Measurements from ENCODE around the gene ATF7.

Gene ATF7

DNA sequence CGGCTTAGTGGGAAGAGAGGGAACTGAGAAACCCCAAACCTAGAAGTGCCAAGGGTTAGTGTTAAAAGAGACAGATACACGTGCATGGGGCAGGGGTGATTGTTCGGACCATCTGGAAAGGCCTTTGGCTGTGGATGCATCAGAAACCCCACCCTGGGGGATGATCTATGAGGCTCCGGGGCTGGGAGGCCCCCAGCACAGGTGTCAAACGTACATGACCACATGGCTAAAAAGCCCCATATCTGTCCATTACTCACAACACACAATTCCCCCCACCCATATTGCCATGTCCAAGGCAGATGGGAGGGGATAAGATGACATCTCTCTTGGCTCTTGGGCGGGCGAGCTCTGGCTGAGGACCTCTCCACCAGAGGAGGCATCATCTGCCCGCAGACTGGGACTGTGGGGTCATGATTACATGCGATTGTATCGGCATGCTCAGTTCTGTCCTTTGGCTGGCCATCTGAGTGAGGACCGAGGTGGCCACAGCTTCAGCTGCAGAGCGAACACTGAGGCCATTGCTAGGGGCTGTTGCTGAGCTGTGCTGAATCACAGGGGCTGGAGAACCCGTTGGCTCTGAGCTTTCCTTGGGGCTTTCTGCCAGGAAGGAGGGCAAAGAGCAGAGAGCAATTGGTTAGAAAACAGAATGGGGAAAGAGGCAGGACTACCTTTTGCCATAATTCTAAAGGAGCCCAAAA is 109.3 kb downstream of the ATF7 start:
- DNase-seq: no peak

DNA sequence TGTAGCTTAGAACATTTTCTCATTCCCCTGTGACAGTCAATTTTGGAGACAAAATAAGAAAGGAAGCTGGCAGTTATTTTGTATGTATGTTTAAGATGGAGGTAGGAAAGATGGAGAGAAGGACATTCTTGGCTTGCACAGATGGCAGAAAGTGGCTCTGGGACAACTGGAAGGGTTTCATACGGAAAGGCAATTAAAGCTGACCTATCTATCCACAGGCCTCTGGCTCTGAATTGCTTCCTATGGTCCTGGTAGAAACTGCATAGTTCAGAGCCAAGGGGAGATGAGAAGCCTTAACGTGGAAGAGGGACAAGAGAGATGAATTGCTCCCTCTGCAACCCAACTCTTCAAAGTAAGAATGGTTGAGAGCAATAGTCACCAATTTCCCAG is 110.9 kb downstream of the ATF7 start:
- DNase-seq: no peak

DNA sequence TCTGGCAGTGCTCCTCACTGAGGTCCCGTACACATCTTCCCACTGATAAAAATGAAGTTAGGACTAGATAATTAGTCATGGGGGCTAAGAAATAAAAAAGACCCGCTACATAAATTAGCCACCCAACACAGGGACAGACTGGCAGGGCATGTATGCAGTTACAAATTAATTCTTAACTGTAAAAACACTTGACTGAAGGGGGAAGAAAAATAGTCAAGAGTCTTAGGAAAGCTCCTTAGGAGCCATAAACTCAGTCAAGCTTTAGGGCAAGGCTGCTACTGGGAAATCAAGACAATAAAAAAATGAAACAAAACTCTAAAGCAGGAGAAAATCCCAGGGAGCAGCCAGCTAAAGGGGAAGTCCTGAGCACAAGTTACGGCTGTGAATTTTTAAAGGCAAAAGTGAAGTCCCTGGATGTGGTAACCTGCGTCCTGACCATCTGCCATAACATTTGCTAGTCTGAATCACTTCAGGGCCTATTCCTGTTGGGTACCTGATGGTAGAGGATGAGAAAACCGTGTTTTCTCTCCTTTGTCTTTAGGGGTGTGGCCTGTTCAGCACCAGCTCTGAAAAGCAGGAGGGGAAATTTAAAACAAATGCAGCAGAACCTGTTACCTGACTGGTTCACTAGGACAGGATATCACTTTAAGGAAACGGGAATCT is 111.4 kb downstream of the ATF7 start:
- no peak for DNase-seq

DNA sequence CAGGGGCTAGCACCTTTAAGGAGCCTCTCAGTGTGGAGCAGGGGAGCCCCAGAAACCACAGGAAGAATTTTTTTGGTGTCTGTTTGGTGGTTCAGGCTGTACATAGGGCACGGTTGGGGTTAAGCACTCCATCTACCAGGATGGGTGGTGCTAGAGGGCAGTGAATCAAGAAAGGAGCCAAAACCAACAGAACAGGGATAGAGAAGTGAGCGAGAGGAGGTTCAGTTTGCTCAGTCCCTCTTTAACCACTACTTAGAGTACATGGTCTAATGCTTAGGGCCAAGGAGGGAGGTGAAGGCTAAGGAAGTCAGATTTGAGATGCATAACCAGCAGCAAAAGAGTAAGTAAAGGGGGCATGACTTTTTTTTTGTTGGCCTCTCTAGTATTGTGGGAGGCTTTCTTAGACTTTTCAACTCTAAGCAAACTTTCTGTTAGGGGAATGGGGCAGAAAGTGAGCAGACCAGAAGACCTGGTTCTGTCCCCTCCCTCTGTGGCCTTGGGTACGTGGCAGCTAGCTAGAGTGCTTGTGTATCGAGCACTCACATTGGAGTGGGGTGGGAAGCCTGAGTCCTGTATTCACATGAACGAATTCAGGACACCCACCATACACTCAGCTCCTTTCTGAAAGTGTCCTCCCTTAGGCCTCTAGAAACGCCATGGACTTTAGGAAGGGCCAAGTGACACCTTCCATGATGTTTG is 112.3 kb downstream of the ATF7 start:
- no peak for DNase-seq

DNA sequence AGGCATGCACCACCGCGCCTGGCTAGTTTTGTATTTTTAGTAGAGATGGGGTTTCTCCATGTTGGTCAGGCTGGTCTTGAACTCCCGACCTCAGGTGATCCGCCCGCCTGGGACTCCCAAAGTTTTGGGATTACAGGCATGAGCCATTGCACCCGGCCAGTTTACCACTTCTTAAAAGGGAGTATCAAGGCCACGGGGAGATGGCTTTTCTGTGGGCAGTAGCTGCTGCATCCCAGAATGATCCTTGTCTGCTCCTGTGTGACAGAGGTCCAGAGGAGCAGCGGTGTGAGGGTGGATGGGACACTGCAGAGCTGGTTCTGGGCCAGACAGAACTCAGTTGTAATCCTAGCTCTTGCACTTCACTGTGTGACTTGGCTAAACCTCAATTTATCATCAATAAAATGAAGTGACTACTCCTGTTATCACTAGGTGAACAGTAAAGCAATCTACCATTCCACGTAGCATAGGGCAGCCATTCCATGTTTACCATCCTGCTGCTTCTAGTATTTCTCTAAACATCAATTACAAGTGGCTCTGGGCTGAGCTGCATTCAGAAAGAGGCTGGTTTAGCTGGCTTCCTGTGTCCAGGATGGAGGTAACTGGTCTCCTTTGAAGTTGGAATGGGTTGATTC is 115.9 kb downstream of the ATF7 start:
- DNase-seq: no peak

DNA sequence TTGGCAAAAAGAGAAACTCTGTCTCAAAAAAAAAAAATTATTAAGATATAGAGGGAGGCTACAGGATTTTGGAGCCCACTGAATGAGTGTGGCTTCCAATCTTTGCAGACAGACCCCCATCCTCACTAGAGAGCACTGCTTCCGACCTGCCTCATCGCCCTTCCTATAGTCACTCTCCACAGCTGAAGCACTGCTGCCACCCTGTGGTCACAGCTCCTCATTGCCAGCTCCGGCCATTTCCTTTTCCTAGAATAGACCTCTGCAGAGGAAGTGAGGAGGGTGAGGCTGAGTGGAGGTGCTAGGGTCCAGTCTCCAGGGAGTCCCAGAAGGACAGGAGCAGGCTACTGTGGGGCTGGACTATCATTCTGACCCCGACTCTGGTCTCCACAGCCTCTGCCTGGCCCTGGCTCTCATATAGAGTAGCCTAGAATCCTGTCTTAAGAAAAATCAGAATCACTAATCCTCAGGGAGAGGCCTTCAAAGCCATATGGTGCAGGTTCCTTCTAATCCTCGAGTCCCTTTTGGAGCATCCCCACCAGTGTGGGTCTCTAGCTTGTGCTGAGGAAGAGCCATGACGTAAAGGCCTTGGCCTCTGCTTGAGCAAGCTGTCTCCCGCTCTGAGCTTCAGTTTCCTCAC is 117.5 kb downstream of the ATF7 start:
- DNase-seq: no peak

DNA sequence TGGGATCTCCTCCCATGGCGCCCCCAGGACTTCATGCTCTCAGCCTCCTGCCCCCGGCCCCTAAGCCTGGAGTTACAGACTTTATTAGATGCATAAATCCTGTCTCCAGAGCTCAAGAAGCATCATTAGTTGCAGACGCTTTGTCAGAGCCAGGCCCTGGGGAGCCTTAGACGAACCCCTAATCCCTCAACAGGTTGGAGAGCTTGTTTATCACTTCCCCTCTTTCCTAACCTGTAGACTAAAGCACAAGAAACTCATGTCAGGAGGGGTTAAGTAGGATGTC is 118.6 kb downstream of the ATF7 start:
- no peak for DNase-seq

DNA sequence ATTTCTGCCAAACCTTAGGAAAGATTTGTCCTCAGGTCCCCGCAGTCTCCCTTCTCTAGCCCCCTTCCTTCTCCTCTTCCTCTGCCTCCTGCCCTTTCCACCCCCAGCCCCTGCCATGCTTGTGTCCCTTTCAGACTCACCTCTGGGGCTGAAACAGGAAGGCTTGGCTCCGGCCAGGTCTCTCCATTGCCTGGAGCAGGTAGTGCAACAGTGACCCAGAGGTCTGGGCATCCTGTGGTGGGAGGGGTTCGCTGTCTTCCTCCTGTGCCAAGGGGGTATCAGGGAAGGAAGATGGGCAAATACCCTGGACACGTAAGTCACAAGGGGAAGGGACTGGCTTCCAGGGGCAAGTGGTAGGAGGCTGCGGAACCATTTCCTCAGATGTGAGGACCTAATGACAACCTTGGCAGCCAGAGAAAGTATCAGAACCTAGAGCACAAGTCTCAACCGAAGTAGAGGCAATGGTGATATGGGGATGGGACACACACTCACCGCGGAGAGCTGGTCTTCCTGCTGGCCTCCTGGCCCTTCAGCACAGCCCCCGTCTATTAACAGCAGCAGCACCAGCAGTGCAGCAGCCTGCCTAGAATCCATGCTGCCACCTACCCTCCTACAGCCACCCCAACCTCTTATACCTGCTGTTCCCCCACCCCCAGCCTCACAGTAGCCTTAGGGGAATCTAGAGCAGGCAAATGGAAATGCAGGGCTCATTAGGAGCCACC is 119.1 kb downstream of the ATF7 start, which contains the start of gene NPFF:
NPFF (minus strand) TSS at position 604 of the 722 bp plus-strand sequence; CDS start at position 594, 10 bp downstream.
- DNase-seq: no peak

DNA sequence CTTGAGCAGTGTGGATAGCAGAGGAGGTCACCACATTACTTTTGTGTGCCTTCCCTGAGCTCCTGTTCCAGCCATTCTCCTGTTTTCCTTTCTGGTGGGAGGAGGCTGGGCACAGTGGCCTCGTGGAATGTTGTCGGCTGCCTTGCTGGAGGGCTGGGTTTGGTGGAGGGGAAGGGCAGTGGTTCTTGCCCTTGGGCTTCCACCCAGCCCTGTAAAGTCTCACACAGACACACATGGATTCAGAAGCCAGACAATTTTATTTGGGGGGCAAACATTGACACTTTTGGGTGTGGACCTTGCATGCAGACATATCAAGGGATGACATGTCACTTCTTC is 119.8 kb downstream of the ATF7 start:
- DNase-seq: no peak

DNA sequence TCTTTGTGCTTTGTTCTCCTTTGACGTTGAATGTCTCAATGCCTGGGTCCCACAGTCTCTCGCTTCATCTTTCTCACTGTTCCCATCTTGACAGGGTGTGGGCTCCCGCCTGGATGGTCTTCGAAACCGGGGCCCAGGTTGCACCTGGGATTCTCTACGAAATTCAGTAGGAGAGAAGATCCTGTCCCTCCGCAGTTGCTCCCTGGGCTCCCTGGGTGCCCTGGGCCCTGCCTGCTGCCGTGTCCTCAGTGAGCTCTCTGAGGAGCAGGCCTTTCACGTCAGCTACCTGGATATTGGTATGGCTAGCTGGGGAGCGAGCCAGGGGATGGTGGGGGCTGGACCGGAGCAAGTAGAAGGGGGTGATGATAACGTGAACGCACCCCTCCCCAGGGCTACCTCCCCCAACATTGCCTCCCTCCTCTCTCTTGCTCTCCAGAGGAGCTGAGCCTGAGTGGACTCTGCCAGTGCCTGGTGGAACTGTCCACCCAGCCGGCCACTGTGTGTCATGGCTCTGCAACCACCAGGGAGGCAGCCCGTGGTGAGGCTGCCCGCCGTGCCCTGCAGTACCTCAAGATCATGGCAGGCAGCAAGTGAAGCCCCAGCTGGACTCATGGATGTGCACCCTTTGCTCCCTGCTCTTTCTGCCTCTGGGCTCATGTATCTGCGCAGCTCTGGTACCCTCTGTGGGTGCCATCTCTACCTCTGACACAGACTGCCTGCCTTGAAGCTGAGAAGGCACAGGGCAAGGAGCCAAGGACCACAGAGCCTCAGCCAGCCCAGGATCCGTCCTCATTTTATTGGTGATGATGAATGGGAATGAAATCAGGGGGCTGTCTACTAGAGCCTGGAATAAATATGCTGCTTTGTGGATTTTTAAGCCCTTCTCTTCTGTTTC is 120.4 kb downstream of the ATF7 start:
- no peak for DNase-seq

DNA sequence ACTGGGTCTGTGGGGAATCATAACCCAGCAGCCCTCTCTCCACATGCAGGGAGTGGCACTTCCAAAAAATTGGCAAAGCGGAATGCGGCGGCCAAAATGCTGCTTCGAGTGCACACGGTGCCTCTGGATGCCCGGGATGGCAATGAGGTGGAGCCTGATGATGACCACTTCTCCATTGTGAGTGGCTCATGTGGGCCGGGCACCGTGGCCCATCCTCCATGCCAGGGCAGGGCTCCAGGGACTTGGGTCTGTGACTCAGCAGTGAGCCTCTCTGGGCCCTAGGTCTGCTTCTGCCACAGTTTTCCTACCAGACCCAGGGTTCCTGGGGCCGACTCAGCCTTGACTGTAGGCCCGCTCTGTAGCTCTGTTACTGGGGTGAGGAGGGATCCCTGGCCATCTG is 121.1 kb downstream of the ATF7 start:
- no peak for DNase-seq

DNA sequence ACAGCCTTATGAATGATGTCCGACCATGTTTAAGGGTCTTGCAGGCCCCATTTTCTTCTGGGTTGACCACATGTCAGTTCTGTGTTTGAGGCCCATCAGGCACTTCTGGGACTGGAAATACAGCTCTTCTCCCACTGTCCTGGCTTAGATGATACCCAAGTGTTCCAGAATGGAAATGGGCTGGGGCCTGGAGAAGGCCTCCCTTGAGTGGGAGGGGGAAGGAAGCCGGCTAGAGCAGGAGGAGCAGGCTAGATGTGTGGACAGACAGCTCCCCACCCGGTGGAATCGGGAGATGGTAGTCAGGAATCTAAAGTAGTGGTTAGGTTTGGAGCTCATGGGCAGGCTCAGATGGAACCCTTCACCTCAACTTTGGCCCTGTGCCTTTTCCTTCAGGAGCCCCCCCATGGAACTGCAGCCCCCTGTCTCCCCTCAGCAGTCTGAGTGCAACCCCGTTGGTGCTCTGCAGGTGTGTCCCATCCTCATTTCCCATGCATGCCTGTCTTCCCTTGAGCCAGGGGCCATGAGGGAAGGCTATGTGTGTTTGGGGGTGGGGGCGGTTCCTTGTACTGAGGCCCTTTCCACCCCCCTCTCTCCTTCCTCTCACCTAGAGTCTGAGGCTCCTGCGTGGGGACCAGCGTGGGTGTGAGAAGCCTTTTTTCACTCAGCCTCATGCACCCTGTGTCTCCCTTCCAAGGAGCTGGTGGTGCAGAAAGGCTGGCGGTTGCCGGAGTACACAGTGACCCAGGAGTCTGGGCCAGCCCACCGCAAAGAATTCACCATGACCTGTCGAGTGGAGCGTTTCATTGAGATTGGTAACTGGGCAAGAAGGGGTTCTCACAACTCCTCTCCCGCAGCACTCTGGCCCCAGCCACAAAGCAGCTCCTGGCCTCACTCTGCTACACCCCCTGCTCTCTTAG is 121.9 kb downstream of the ATF7 start:
- no peak for DNase-seq

DNA sequence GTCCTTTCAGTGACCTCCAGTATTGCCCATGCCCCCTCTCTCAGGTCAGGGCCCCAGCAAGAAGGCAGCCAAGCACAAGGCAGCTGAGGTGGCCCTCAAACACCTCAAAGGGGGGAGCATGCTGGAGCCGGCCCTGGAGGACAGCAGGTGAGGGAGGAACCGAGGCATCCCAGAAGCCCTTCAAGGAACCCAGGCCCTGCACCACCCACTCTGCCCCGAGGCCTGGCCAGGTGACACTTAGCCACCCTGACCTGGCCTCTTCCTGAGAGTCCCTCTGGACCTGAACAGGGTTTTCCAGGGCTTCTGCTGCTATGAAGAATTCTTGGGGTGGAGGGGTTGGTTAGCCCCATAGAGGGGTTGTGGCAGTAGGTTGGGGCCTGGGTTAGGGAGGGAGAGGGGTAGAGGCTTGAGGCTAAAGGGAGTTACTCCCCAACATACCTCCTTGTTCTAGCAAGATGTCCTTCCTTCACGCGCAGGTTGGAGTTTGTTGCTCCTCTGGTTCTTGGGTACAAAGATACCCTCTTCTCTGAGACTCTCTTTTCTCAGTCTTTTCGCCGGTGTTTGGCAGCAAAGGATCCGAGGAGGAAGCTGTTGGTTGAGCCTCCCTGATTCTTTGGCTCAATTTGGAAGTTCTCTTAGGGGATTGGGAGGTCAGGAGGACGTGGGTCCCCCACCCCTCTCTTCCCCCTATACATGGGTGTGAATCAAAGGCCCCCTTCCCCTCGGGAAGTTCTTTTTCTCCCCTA is 123.0 kb downstream of the ATF7 start:
- no peak for DNase-seq

DNA sequence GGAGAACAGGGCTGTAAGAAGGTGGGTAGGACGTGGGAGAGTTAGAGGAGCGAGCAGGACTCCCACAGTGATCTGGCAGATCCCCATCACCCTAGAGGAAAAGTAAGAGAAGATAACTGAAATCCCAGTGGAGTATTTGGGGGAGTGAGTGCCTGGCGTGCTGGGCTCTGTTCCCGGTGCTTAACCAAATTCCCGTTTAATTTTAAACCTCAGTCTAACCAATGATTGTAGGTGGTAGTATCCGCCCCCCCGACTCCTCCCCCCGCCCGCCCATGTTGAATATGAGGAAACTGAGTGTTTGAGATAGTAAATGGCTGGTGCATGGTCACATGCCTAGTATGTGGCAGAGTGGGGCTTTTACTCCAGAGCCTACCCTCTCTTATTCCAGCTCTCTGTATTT is 123.9 kb downstream of the ATF7 start:
- DNase-seq: no peak

DNA sequence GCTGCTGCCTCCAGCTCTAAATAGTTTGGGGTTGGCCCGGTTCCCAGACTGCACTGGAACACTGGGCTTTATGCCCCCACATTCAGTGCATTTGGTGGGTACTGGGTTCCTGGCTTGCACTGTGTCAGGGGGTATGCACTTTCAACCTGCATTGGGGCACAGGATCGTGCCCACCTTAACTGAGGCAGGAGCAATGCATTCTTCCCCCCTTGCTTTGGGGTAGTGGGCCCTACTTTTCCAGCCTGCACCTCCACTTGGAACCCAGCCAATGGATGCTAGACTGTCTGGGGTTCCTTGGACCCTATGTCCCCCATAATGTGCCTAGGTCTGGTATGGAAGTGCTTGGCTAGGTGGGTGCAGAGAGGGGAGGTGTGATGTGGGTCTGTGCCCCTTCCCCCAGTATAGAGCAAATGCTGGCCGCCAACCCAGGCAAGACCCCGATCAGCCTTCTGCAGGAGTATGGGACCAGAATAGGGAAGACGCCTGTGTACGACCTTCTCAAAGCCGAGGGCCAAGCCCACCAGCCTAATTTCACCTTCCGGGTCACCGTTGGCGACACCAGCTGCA is 124.5 kb downstream of the ATF7 start:
- DNase-seq: no peak

DNA sequence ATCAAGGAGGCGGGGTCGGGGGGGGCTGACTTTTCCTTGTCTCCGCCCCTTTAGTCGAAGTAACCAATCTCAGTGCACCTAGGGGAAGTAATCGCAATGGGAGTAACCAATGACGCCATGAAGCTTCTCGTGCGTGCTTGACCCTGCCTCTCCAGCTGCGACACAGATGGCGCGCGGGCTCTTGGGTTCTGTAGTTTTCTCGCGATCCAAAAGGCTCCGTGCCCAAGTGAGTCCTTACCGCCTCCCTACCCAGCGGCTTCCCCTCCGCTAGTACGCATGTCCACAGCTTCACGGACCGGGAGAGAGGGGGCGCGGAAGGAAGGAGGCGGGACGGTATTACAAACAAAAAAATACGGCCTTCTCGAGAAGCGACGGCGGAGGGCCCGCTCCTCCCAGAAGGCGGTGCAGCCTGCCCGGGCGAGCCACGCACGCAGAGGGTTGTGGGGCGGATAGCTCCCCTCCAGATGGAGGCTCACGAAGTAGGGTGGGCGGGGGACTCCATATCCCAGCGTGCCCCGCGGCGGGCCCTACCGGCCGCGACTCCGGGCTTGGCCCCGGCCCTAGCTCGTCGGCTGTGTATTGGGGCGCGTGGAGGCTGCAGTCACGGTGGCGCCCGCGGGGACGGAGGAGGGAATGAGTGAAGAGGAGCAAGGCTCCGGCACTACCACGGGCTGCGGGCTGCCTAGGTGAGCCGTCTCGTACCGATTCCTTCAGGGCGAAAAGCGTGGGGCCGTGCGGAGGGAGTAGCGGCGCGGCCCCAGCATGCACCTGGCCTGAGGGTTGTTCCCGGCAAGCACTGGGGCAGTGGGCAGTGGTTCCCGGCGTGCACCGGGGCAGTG is 125.2 kb downstream of the ATF7 start, which contains the start of gene TARBP2:
TARBP2 (plus strand) TSS at position 508 of the 839 bp plus-strand sequence; CDS start at position 634, 126 bp downstream.
- peak; percentile 92 for DNase-seq

DNA sequence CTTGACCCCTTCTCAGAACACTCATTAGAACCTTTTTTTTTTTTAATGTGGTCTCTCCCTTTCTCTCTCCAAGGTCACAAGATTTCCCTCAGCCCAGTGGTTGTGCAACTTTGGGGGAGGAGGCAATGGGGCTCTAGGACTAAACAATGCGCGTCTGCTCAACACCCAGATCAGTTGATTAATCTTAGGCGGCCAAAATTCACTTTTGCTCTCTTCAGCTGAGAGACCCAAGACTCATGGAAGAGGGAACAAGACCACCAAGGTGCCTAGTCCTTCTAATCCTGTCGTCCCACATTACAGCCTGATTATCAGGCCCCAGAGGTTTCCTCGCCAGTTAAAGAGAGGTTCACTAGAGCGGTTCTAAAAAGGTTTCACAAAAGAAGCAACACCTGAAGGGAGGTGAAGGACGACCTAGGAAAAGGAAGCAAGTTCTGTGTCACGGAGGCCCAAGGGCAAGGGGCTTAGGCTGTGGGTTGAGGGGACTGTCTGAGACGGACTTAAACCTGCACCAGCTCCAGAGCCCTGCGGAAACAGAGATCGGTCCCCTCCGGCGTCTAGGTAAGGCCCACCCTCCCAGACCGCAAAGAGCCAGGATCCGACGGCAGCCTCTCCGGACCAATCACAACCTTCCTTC is 125.9 kb downstream of the ATF7 start:
- no peak for DNase-seq
